OCI-M2 (cell line): Measurements from ENCODE around the gene FMN1.

Experiments
- DNase-seq: peaks from one replicate; lab custom pipeline; 2025; ENCODE audit not compliant: unreplicated experiment; lab: John Stamatoyannopoulos, UW

Gene FMN1

GRCh38 chr15:32893421-32893820 lies 301.1 kb downstream of the FMN1 start:
- no peak for DNase-seq

GRCh38 chr15:32889214-32889613 lies 305.3 kb downstream of the FMN1 start:
- DNase-seq: no peak

GRCh38 chr15:32888221-32888761 lies 306.2 kb downstream of the FMN1 start:
- no peak for DNase-seq

GRCh38 chr15:32887090-32887489 lies 307.4 kb downstream of the FMN1 start:
- DNase-seq: no peak

GRCh38 chr15:32886459-32886858 lies 308.1 kb downstream of the FMN1 start:
- no peak for DNase-seq

GRCh38 chr15:32885713-32886112 lies 308.8 kb downstream of the FMN1 start:
- no peak for DNase-seq

- no peak for DNase-seq
These were observed 310.4 kb downstream of the FMN1 start for GRCh38 chr15:32884146-32884545.

GRCh38 chr15:32882955-32883354 lies 311.6 kb downstream of the FMN1 start:
- DNase-seq: no peak

GRCh38 chr15:32881528-32881927 lies 313.0 kb downstream of the FMN1 start:
- DNase-seq: no peak

GRCh38 chr15:32880642-32881041 lies 313.9 kb downstream of the FMN1 start:
- no peak for DNase-seq

GRCh38 chr15:32879980-32880379 lies 314.5 kb downstream of the FMN1 start:
- DNase-seq: no peak

GRCh38 chr15:32878869-32879805 lies 315.4 kb downstream of the FMN1 start:
- DNase-seq: no peak

- DNase-seq: no peak
These were observed 316.2 kb downstream of the FMN1 start for GRCh38 chr15:32878342-32878741.

GRCh38 chr15:32877252-32878019 lies 317.1 kb downstream of the FMN1 start:
- no peak for DNase-seq

- no peak for DNase-seq
These were observed 321.0 kb downstream of the FMN1 start for GRCh38 chr15:32873284-32874114.

- DNase-seq: no peak
These were observed 321.8 kb downstream of the FMN1 start for GRCh38 chr15:32872621-32873283.

- no peak for DNase-seq
These were observed 322.6 kb downstream of the FMN1 start for GRCh38 chr15:32871883-32872282.

- DNase-seq: no peak
These were observed 324.1 kb downstream of the FMN1 start for GRCh38 chr15:32870240-32871033.

GRCh38 chr15:32869776-32870175 lies 324.7 kb downstream of the FMN1 start:
- no peak for DNase-seq

GRCh38 chr15:32867313-32867626 lies 327.2 kb downstream of the FMN1 start:
- DNase-seq: no peak
